ENCODE results near the gene CNTN5. TPM values are rescaled to one million over a fixed set of nuclear protein-coding genes. Genes with fewer than 3 reads are reported as not detected.

The CNTN5 gene
- total RNA-seq, 2 experiments from 2014 or later, result not detected

DNA sequence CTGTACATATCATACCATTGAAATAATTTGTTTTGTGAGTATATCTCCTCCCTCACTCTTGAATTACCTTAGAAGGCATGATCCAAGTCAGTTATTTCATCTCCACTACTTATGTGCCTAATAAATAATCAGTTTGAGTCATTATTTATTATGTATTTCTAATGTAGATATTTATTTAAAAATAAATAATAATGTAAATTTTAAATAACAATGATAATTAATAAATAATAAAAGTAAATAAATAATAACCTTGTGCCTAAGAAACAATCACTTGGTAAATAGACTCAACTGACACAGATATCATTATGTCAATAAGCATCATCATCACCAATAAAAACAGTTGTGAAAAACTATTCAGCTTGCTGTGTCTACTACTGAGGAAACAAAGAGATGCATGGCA is 213.8 kb downstream of the CNTN5 start:
- no peaks in the 10 kb centered on the region for H3K27me3 Mint-ChIP-seq
- H3K4me3 Mint-ChIP-seq, result no peak overlapping the region
- TF ChIP-seq, protein P1, sequence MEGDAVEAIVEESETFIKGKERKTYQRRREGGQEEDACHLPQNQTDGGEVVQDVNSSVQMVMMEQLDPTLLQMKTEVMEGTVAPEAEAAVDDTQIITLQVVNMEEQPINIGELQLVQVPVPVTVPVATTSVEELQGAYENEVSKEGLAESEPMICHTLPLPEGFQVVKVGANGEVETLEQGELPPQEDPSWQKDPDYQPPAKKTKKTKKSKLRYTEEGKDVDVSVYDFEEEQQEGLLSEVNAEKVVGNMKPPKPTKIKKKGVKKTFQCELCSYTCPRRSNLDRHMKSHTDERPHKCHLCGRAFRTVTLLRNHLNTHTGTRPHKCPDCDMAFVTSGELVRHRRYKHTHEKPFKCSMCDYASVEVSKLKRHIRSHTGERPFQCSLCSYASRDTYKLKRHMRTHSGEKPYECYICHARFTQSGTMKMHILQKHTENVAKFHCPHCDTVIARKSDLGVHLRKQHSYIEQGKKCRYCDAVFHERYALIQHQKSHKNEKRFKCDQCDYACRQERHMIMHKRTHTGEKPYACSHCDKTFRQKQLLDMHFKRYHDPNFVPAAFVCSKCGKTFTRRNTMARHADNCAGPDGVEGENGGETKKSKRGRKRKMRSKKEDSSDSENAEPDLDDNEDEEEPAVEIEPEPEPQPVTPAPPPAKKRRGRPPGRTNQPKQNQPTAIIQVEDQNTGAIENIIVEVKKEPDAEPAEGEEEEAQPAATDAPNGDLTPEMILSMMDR (IDR thresholded peaks at IDR 0.05), result no peak
- intact Hi-C loops (cut with micrococcal nuclease), result no loop called here
- peaks cover 7% of the 10 kb centered on the region for H3K9me3 Mint-ChIP-seq
- H3K27ac Mint-ChIP-seq, result no peak overlapping the region
- POLR2A ChIA-PET, result no interaction called here
- DNase-seq (no peak), ATAC-seq (no peak)
- no peaks in the 10 kb centered on the region for H3K36me3 Mint-ChIP-seq (ENCODE audit: low read depth)
- CTCF ChIA-PET, result no interaction called here
- H3K4me1 Mint-ChIP-seq (ENCODE audit: low read depth), result no peaks in the 10 kb centered on the region

DNA sequence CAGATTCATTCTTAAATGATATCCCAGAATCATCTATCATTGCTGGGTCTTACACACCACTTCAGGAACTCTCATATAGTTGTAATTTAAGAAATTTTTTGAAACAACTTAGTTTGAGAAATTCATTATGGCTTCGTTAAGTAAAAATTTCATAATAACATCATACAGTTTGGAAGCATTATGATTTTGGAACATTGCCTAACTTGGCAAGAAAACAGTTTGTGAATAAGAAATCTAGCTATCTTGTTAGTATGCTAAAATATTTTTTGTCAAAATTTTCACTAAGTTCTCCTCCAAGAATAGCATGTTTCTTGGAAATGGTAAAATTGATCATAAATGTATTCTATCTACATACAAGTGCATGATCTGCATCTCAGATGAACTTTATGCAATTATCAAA is 217.7 kb downstream of the CNTN5 start:
- no peaks in the 10 kb centered on the region for H3K36me3 Mint-ChIP-seq (ENCODE audit: low read depth)
- no peaks in the 10 kb centered on the region for H3K27me3 Mint-ChIP-seq
- ATAC-seq, result no peak
- ChIA-PET POLR2A (no interaction called here), CTCF (no interaction called here)
- H3K4me1 Mint-ChIP-seq (ENCODE audit: low read depth), result no peaks in the 10 kb centered on the region
- TF ChIP-seq, protein P1 (IDR thresholded peaks at IDR 0.05), result no peak
- DNase-seq, result no peak
- no peak overlapping the region for H3K4me3 Mint-ChIP-seq
- H3K9me3 Mint-ChIP-seq, result peaks cover 5% of the 10 kb centered on the region
- no peak overlapping the region for H3K27ac Mint-ChIP-seq
- intact Hi-C loops (cut with micrococcal nuclease), result no loop called here

DNA sequence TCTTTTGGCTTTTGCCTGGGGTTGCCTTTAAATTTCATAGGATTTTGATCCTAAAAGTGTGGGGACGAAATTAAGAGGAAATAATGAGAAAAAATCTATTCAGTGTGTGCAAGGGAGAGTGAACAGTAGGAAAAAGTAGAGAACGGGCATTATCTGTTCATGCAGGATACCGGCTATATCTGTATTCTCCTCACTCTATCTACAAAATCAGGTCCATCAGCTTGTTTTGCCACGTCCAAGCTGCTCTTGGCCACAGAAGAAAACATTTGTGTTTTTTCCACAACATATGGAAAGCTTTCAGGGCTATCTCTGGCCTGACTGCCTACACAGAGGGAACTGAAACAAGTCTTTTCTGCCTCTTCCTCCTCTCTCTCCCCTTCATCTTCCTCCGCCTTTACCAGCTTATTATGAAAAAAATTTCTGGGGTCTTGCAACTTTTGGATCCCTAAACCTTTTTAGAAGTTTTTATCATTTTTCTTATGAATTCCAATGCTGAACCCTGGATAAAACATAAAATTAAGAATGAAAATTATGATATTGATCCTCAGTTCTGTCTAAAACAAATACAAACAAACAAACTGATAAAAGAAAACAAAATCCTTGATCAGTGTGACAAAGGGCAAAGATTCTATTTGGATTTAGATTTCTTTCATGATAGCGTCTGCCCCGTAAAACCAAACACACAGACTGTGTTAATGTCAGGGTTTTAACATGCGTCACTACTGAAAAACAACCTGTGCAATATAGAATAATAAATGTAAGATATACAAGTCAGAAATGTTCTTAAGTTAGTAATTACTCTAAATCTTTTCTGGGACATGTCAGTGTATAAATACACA is 219.7 kb downstream of the CNTN5 start:
- Mint-ChIP-seq H3K27ac (no peak overlapping the region), H3K27me3 (no peaks in the 10 kb centered on the region), H3K9me3 (peaks cover 3% of the 10 kb centered on the region), H3K4me3 (no peak overlapping the region), H3K36me3 (ENCODE audit: low read depth) (no peaks in the 10 kb centered on the region), H3K4me1 (ENCODE audit: low read depth) (no peaks in the 10 kb centered on the region)
- ChIA-PET CTCF (no interaction called here), POLR2A (no interaction called here)
- TF ChIP-seq, protein P1 (IDR thresholded peaks at IDR 0.05), result no peak
- DNase-seq (no peak), ATAC-seq (no peak)
- intact Hi-C loops (cut with micrococcal nuclease), result no loop called here

DNA sequence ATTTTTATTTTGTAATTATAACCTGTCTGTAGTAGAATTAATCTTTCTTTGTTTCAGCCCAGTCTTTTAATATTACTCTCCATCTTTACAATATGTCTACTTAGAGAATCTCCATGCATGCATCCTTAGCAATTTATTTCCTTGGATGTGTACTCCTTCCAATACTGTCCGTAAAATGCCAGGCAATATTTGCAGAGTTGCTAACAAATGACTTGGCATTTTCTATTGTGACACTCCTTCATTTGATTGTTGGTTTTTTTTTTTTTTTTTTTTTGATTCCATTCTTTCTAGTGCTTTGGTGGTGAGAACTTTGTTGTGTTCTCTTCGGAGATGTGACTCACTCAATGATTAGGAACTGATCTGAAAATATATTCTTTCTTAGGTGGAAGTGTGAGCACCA is 220.3 kb downstream of the CNTN5 start:
- H3K9me3 Mint-ChIP-seq, result peaks cover 3% of the 10 kb centered on the region
- no peaks in the 10 kb centered on the region for H3K27me3 Mint-ChIP-seq
- no peaks in the 10 kb centered on the region for H3K36me3 Mint-ChIP-seq (ENCODE audit: low read depth)
- no peak overlapping the region for H3K27ac Mint-ChIP-seq
- no peak for ATAC-seq
- ChIA-PET POLR2A (no interaction called here), CTCF (no interaction called here)
- no peaks in the 10 kb centered on the region for H3K4me1 Mint-ChIP-seq (ENCODE audit: low read depth)
- H3K4me3 Mint-ChIP-seq, result no peak overlapping the region
- no peak for DNase-seq
- intact Hi-C loops (cut with micrococcal nuclease), result no loop called here
- TF ChIP-seq, protein P1 (IDR thresholded peaks at IDR 0.05), result no peak

DNA sequence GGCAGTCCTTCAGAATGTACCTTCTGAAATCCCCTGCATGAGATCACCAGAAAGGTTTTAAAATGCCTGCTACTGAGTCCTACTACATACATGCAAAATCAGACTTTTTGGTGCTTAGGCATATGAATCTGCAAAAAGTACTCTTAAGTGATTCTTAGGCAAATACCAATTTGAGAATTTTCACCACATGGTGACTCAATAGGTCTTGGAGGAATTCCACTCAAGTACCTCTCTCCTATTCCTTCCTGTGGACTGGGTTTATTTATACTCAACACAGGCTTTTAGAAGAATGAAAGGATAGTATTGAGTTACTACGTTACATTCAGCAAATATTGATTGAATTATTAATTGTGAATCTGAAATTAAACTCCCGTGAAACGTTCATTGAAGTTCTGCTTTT is 223.9 kb downstream of the CNTN5 start:
- ChIA-PET POLR2A (no interaction called here), CTCF (no interaction called here)
- no peak overlapping the region for H3K4me3 Mint-ChIP-seq
- no peaks in the 10 kb centered on the region for H3K4me1 Mint-ChIP-seq (ENCODE audit: low read depth)
- H3K9me3 Mint-ChIP-seq, result peaks cover 3% of the 10 kb centered on the region
- intact Hi-C loops (cut with micrococcal nuclease), result no loop called here
- DNase-seq (no peak), ATAC-seq (no peak)
- TF ChIP-seq, protein P1 (IDR thresholded peaks at IDR 0.05), result no peak
- no peak overlapping the region for H3K27ac Mint-ChIP-seq
- H3K27me3 Mint-ChIP-seq, result no peaks in the 10 kb centered on the region
- H3K36me3 Mint-ChIP-seq (ENCODE audit: low read depth), result no peaks in the 10 kb centered on the region

Data from activated CD8-positive, alpha-beta T cell treated with anti-CD3 and anti-CD28 coated beads for 36 hours (primary cell).